Stomach smooth muscle (tissue), 2 donors: ENCODE results near the gene CYP1A2.
A peak's percentile ranks its signal among the peaks of the same experiment; 100 is the strongest.

Experiments
- H3K27ac ChIP-seq: one replicate; pipeline ENCODE4 v1.7.0; 2013; ENCODE audit warnings: mild to moderate bottlenecking, low read length, inconsistent platforms
- H3K27me3 ChIP-seq, 2 donors: one replicate each; pipeline ENCODE4 v1.7.0; 2013; ENCODE audit warnings: low read length in 2 of 2; ENCODE audit not compliant: insufficient read depth in 2 of 2, control insufficient read depth in 1 of 2
- H3K36me3 ChIP-seq, 2 donors: one replicate each; pipeline ENCODE4 v1.7.0; 2013; ENCODE audit warnings: low read length in 2 of 2; ENCODE audit not compliant: control insufficient read depth in 2 of 2, insufficient read depth in 2 of 2
- H3K4me1 ChIP-seq: one replicate; pipeline ENCODE4 v1.7.0; 2013; ENCODE audit warnings: low read length; ENCODE audit not compliant: control insufficient read depth, insufficient read depth
- H3K4me3 ChIP-seq, 2 donors: one replicate each; pipeline ENCODE4 v1.7.0; 2013; ENCODE audit warnings: low read length in 2 of 2
- H3K9ac ChIP-seq, 2 donors: one replicate each; pipeline ENCODE4 v1.7.0; 2013; ENCODE audit warnings: low read length in 2 of 2, mild to moderate bottlenecking in 1 of 2
- H3K9me3 ChIP-seq, 2 donors: one replicate each; pipeline ENCODE4 v1.7.0; 2013; ENCODE audit warnings: low read length in 2 of 2; ENCODE audit not compliant: control insufficient read depth in 2 of 2
- donor health status: healthy.
- donor health status: Pancreatic carcinoma.

Gene CYP1A2

DNA sequence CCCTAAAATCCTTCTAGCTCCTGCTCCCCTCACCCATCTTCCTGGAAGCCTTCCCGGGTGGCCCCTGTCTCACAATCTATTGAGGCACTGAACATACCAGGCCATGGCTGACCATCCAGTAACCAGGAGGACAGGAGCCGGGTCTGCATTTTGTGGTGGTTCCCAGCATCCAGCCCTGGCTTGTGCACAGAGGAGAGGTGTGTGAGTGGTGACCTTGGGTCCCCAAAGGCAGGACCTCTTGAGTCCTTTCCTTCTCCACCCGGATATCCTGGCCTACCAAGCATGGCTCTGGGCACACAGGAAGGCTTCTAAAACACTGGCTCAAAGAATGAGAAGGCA lies 41.1 kb downstream of the CYP1A2 start:
- Histone ChIP-seq H3K27me3 (no peaks in the 10 kb centered on the region), H3K27ac (peak overlapping the region; percentile 73), H3K9me3 (no peaks in the 10 kb centered on the region), H3K4me1 (peaks cover 58% of the 10 kb centered on the region), H3K4me3 (peak overlapping the region in 1 of 2 donors; percentile 35), H3K9ac (peak overlapping the region; percentile 30 to 64), H3K36me3 (peaks cover 0 to 2% of the 10 kb centered on the region in 2 donors)

DNA sequence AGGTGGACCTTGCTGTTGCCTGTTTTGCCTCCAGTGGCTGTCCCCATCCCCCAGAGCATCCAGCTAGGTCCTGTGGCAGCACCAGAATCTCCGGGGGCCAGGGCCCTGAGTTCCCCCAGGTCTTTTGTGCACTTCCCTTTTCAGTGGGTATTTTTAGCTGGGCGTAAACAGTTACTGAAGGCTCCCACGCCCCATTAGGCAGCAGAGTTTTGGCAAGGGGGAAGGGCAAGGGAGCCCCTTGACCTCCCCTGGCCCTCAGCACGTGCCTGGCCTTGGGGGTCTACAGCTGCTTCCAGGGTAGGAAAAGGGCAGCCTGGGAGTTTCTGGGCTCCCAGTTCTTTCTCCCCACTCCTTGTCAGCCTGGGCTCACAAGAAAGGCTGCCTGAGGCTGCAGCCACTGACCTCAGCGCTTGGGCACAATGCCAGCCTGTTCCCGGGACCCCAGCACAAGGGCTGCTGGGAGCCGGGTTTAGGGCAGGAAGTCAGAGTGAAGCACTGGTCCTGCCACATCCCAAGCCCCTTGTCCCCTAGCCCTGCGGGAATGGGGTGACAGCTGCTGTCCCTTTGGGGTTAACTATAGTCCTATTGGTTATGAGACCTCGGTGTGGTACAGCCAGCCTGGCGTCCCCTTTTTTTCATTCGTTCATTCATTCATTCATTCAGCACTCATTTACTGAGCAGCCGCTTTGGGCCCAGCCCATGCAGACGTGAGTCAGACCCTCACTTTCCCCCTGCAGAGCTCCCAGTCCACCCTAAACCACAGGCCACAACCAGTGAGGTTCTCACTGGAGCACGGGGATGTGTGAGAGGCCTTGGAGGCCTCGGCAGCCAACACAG lies 41.7 kb downstream of the CYP1A2 start:
- H3K9me3 ChIP-seq = no peaks in the 10 kb centered on the region
- peak overlapping the region in 1 of 2 donors; percentile 35 for H3K4me3 ChIP-seq
- H3K27ac ChIP-seq = peak overlapping the region; percentile 73
- H3K27me3 ChIP-seq = no peaks in the 10 kb centered on the region
- H3K4me1 ChIP-seq = peaks cover 54% of the 10 kb centered on the region
- peaks cover 0 to 2% of the 10 kb centered on the region in 2 donors for H3K36me3 ChIP-seq
- H3K9ac ChIP-seq = peak overlapping the region; percentile 25 to 64

DNA sequence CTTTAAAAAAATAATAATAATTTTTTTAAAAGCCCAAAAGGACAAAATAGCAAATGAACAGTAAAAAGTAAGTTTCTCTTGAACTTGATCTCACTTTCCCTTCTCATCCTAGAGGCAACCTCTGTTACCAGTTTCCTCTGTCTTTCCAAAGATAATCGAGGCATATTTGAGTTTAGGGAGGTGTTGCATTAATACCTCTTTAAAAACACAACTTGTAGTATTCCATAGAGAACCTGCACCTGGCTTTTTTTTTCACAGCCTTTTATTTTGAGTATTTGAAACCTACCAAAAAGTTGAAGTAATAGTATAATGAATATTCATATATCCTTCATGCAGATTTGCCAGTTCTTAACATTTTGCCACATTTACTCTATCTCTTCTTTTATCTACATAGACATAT lies 42.4 kb downstream of the CYP1A2 start:
- Histone ChIP-seq H3K4me1 (peaks cover 49% of the 10 kb centered on the region), H3K27ac (no peak overlapping the region), H3K4me3 (no peak overlapping the region), H3K9ac (no peak overlapping the region), H3K36me3 (peaks cover 0 to 2% of the 10 kb centered on the region in 2 donors), H3K9me3 (no peaks in the 10 kb centered on the region), H3K27me3 (no peaks in the 10 kb centered on the region)

DNA sequence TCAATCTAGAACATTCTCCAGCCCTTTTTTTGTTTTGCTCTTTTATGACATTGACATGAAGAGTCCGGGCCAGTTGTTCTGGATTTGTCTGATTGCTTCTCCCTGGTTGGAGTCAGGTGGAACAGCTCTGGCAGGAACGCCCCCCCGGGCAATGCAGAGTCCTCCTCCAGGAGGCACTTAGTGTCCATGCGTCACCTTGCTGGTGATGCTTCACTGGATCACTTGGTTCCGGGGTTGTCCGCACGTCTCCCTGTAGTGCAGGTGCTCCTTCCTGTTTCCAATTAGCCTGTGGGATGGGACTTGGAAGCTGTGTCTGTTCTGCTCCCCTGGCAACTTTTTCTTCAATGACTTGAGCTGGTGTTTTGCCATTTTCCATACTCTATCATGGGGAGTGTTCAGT lies 43.0 kb downstream of the CYP1A2 start:
- Histone ChIP-seq H3K36me3 (no peaks in the 10 kb centered on the region), H3K4me1 (peaks cover 43% of the 10 kb centered on the region), H3K9me3 (no peaks in the 10 kb centered on the region), H3K27ac (no peak overlapping the region), H3K27me3 (no peaks in the 10 kb centered on the region), H3K4me3 (no peak overlapping the region), H3K9ac (no peak overlapping the region)

DNA sequence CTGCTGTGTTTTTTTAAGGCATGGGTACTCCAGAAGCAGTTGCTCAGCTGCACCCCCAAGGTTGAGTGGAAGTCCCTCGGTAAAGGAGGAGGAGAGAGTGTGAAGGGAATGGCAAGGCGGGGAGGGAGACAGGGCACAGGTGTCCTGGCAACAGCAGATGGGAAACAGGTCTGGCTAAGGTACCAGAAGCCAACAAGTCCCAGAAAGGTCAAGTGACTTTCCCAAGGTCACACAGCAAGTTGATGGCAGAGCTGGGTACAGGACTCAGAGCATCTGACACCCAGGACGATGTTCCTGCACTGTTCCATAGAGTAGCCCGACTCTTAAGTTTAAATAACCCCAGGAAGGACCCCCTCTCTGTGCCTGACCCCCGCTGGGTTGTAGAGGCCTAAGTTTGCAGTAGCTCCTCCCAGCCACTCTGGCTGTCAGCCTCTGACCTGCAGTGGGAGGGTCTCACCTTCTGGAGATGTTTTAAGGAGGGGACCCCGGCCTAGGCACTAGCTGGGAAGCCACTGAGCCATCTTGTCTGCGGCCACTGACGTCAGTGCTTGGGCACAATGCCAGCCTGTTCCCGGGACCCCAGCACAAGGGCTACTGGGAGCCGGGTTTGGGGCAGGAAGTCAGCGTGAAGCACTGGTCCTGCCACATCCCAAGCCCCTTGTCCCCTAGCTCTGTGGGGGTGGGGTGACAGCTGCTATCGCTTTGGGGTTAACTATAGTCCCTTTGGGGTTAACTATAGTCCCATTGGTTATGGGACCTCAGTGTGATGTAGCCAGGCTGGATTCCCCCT lies 43.8 kb downstream of the CYP1A2 start:
- no peaks in the 10 kb centered on the region for H3K36me3 ChIP-seq
- no peaks in the 10 kb centered on the region for H3K9me3 ChIP-seq
- no peak overlapping the region for H3K4me3 ChIP-seq
- H3K27ac ChIP-seq = no peak overlapping the region
- no peak overlapping the region for H3K9ac ChIP-seq
- peaks cover 36% of the 10 kb centered on the region for H3K4me1 ChIP-seq
- no peaks in the 10 kb centered on the region for H3K27me3 ChIP-seq

DNA sequence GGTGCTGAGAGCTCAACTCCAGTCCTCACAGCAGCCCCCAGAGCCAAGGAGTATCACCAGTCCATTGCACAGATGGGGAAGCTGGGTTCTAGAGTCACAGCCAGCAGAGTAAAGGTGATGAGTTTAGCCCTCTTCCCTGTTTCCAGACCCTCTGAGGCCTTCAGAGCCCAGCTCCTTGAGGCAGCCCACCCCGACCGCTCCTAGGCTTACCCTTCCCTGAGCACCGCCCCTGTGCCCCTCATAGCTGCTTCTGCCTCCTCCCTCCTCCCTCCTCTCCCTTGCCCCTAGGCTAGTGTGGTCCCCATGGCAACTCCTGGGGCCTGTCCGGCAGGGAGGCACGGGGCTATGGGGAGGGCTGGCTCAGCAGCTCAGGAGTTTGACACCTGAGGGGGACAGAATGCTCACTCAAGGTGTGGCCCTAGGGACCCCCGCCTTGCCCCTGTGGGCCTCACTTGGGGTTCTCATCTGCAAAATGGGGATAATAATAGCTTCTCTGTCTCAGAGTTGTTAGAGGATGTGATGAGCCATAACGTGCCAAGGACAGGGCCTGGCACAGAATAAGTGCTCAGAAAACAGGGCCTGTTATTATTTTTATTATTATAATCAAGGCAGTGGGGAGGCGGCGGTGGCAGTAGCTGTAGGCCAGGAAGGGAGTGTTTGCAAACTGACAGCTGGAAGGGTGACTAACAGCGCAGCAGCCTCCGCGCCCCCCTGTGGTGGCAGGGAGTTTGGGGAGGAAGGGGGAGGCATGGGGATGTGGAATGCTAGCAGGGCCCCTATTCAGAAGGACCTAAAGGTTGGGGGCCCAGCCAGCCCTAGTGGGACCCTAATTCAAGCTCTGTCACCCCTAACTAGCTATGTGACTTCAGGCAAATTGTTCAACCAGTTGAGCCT lies 44.7 kb downstream of the CYP1A2 start:
- no peak overlapping the region for H3K4me3 ChIP-seq
- no peaks in the 10 kb centered on the region for H3K27me3 ChIP-seq
- no peak overlapping the region for H3K27ac ChIP-seq
- peaks cover 0 to 2% of the 10 kb centered on the region in 2 donors for H3K36me3 ChIP-seq
- H3K9me3 ChIP-seq = no peaks in the 10 kb centered on the region
- peaks cover 31% of the 10 kb centered on the region for H3K4me1 ChIP-seq
- H3K9ac ChIP-seq = no peak overlapping the region

DNA sequence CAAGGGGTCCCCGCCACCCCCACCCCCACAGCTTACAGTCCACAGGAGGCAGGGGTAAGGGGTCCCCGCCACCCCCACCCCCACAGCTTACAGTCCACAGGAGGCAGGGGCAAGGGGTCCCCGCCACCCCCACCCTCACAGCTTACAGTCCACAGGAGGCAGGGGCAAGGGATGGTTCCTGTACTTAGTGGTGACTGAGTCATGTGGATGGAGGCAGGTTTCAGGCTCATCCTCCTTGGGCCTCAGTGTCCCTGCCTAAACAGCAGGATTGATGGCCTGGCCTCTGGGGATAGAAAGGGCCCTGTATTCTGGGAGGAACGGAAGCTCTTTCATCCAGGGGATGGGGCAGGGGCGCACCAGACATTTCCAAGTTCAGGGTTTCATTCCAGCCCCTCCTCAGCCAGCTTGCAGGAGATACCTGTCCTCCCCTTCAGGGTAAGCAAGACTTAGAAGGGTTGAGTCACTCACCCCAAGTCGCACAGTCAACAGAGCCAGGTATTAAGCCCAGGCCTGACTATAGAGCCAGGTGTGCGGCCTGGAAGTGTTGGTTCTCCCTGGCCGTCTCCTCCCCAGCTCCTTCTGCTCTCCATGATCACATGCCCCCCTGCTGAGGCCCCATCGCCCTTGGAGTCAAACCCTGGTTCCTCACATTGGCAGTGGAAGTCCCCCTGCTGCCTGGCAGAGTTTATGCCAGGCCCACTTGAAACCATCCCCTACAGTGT lies 45.8 kb downstream of the CYP1A2 start:
- H3K27ac ChIP-seq = no peak overlapping the region
- H3K36me3 ChIP-seq = peaks cover 4 to 7% of the 10 kb centered on the region in 2 donors
- H3K4me3 ChIP-seq = no peak overlapping the region
- H3K9me3 ChIP-seq = no peaks in the 10 kb centered on the region
- H3K9ac ChIP-seq = no peak overlapping the region
- H3K4me1 ChIP-seq = peaks cover 21% of the 10 kb centered on the region
- H3K27me3 ChIP-seq = no peaks in the 10 kb centered on the region

DNA sequence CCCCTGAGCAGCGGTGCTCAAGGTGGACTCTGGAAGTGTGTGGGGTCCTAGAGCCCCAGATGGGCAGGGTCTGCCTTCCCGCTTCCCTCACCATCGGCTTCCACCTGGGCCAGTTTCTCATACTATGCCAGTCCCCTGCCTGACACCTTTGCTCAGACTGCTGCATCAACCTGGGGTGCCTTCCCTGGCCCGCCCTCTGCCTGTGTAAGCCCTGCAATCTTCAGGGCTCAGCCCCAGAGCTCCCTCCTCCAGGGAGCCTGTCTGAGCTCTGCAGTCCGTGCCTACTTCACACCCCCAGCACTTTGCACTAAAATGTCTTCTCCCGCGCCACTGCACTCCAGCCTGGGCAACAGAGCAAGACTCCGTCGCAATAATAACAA lies 46.3 kb downstream of the CYP1A2 start:
- H3K4me1 ChIP-seq = peaks cover 19% of the 10 kb centered on the region
- peaks cover 7 to 10% of the 10 kb centered on the region in 2 donors for H3K36me3 ChIP-seq
- H3K27ac ChIP-seq = no peak overlapping the region
- H3K9me3 ChIP-seq = no peaks in the 10 kb centered on the region
- no peak overlapping the region for H3K4me3 ChIP-seq
- H3K27me3 ChIP-seq = no peaks in the 10 kb centered on the region
- H3K9ac ChIP-seq = no peak overlapping the region

DNA sequence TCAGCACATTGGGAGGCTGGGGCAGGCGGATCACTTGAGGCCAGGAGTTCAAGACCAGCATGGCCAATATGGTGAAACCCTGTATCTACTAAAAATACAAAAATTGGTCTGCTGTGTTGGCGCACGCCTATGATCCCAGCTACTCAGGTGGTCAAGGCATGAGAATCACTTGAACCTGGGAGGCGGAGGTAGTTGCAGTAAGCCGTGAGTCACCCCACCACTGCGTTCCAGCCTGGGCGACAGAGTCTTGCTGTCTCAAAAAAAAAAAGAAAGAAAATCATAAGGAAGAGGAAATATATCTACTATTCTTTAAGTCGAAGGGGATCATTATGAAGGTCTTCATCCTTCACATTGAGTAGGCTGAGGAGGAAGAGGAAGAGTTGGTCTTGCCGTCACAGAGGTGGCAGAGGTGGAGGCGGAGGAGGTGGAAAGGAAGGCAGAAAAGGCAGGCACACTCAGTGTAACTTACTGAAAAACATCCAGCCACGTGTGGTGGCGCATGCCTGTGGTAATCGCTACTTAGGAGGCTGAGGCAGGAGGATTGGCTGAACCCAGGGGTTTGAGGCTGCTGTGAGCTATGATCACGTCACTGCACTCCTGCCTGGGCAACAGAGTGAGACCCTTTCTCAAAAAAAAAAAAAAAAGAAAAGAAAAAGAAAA lies 47.5 kb downstream of the CYP1A2 start:
- Histone ChIP-seq H3K4me3 (no peak overlapping the region), H3K9ac (no peak overlapping the region), H3K27ac (no peak overlapping the region), H3K27me3 (no peaks in the 10 kb centered on the region), H3K9me3 (no peaks in the 10 kb centered on the region), H3K4me1 (peaks cover 12% of the 10 kb centered on the region), H3K36me3 (peaks cover 8 to 10% of the 10 kb centered on the region in 2 donors)
